Stimulated activated CD8-positive, alpha-beta memory T cell treated with anti-CD3 and anti-CD28 coated beads, Interleukin-7, amount 100 ng/mL, for 1 hour (primary cell): Measurements from ENCODE around the gene COL23A1.

Source experiments
- DNase-seq, 2 donors: peaks; one replicate each; pipeline ENCODE4 v3.0.0-alpha.2; 2020; ENCODE audit warnings: low read depth in 2 of 2

Gene COL23A1

GRCh38 chr5:178434851-178435250 lies 155.3 kb downstream of the COL23A1 start:
- no peak for DNase-seq

GRCh38 chr5:178434016-178434761 lies 156.0 kb downstream of the COL23A1 start:
- no peak for DNase-seq

- no peak for DNase-seq
These were observed 156.9 kb downstream of the COL23A1 start for GRCh38 chr5:178433273-178433775.

- no peak for DNase-seq
These were observed 157.5 kb downstream of the COL23A1 start for GRCh38 chr5:178432421-178433272.

- no peak for DNase-seq
These were observed 158.4 kb downstream of the COL23A1 start for GRCh38 chr5:178431782-178432165.

GRCh38 chr5:178431063-178431781 lies 159.0 kb downstream of the COL23A1 start:
- DNase-seq = no peak

GRCh38 chr5:178430186-178431062 lies 159.8 kb downstream of the COL23A1 start:
- no peak for DNase-seq

- DNase-seq = no peak
These were observed 160.6 kb downstream of the COL23A1 start for GRCh38 chr5:178429491-178430185.

GRCh38 chr5:178429156-178429468 lies 161.1 kb downstream of the COL23A1 start:
- DNase-seq = no peak

GRCh38 chr5:178428341-178429155 lies 161.6 kb downstream of the COL23A1 start:
- no peak for DNase-seq

- DNase-seq = no peak
These were observed 162.5 kb downstream of the COL23A1 start for GRCh38 chr5:178427576-178428197.

- DNase-seq = no peak
These were observed 163.7 kb downstream of the COL23A1 start for GRCh38 chr5:178426326-178427130.

GRCh38 chr5:178425621-178426068 lies 164.5 kb downstream of the COL23A1 start:
- no peak for DNase-seq

GRCh38 chr5:178424810-178425177 lies 165.4 kb downstream of the COL23A1 start:
- DNase-seq = no peak

GRCh38 chr5:178423901-178424809 lies 166.0 kb downstream of the COL23A1 start:
- no peak for DNase-seq

GRCh38 chr5:178423431-178423830 lies 166.8 kb downstream of the COL23A1 start:
- DNase-seq = no peak

GRCh38 chr5:178422400-178422775 lies 167.8 kb downstream of the COL23A1 start:
- no peak for DNase-seq
